ENCODE measurements around the gene NRP2.

- no peak for TF ChIP-seq POLR2A (IDR thresholded peaks at IDR 0.05)
- TF ChIP-seq CTCF (IDR thresholded peaks at IDR 0.05) = no peak
These were observed 145.6 kb downstream of the NRP2 start for GRCh38 chr2:205827809-205828365.

All from prostate gland (tissue), 2 donors.